HG03159 (cell line): ENCODE data around the gene SF3B1.
"Not testable (repeated sequence)": the region's sequence is repeated elsewhere in the genome, so short reads cannot be mapped to it uniquely, and the experiment has no call there.

Experiments
- ATAC-seq: cut with Tn5 transposase; IDR thresholded peaks from one replicate; pipeline ENCODE4 v1.9.1; 2021; ENCODE audit warnings: mild to moderate bottlenecking, moderate library complexity; ENCODE audit not compliant: unreplicated experiment

The SF3B1 gene

GRCh38 chr2:197383825-197384224 is 51.0 kb downstream of the SF3B1 start:
- ATAC-seq: no peak

DNA sequence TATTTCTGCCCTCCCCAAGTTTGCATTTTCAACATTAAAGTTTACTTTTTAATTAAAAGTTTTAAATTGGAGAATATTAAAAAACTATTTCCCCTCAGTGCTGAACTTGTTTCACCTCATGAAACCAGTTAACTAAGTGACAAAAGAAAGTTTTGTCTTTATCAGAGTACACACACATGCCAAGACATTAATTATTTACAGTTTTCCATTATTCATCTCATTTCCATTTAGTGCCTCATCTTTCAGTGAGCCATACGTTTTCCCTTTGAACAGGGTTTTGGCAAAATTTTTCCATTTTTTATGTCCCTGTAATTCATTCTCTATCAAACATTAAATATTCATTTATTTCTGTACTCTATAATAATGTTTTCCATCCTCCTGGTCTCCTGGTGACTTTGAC is 53.2 kb downstream of the SF3B1 start:
- ATAC-seq: no peak

DNA sequence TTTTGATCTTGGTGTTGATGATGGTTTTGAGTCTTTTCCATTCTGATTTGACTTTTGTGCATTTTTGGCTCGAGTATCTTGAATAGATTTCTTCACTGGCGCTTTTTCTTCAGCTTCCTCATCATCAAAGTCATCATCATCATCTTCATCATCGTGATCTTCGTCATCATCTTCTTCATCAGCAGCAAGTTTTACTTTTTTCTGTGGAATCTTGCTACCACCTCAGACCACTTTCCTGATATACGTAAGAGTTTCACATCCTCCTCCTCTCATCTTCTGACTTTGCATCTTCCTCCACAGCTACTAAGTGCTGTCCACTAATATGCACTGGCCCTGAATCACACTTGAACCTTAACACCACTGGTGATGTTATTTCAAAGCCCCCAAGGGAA is 54.9 kb downstream of the SF3B1 start:
- not testable (repeated sequence) for ATAC-seq

GRCh38 chr2:197379308-197379917 is 55.4 kb downstream of the SF3B1 start:
- not testable (repeated sequence) for ATAC-seq

DNA sequence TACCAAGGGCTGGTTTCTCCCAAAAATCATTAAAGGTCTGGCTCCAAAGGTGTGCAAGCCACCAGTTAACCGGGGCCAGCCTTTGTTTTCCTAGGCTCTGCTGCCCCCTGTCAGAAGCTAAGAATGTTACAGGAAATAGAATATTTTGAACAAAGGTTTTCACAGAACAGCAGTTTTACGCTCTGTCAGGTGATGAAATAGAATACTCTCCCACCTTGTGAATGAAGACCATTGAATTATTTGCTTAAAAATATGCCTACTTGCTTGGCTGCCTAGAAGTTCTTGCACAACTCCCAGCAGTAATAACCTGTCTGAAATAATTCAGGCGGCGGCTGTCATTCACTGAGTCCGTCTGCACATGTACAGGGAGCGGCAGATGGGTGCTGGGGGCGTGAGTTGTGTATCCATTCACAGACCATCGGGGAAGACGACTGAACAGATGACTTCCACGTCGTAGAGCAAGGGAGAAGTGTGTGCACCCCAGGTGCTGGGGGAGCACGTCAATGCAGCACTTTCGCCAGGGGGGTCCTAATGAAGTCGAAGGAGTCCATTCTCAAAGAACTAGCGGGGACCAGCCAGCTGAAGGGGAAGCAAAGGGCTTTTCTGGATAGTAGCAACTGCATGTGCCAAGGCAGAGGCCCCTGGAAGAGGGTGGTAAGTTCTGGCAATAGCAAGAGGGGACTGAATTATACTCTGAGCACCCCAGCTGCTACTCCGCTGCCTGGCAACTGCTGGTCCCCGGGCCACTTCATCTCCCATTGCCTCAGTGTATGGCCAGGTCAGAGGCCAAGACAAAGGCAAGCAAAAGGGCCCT is 56.1 kb downstream of the SF3B1 start:
- ATAC-seq: no peak

- ATAC-seq: no peak
These were observed 56.7 kb downstream of the SF3B1 start for GRCh38 chr2:197378086-197378485.

- ATAC-seq: no peak
These were observed 57.2 kb downstream of the SF3B1 start for GRCh38 chr2:197377670-197378069.

DNA sequence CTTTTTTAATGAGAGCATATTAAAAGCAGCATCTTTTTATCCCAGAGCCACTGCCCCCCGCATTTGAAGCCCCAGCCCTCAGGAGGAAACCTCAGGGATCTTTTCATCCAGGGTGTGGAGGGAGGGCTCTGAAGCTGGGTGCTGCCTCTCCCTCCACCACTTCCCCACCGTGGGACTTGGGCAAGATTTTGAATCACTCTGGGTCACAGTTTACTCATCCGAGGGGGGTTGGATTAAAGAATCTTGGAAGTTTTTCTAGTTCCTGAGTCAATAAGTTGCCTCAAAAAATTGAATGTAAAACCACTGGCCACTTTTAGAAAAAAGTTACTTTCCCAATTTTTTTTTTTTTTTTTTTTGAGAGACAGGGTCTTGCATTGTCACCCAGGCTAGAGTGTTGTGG is 62.2 kb downstream of the SF3B1 start:
- ATAC-seq: no peak

GRCh38 chr2:197370664-197371063 is 64.2 kb downstream of the SF3B1 start:
- not testable (repeated sequence) for ATAC-seq

- no peak for ATAC-seq
These were observed 64.9 kb downstream of the SF3B1 start for GRCh38 chr2:197369933-197370320.

DNA sequence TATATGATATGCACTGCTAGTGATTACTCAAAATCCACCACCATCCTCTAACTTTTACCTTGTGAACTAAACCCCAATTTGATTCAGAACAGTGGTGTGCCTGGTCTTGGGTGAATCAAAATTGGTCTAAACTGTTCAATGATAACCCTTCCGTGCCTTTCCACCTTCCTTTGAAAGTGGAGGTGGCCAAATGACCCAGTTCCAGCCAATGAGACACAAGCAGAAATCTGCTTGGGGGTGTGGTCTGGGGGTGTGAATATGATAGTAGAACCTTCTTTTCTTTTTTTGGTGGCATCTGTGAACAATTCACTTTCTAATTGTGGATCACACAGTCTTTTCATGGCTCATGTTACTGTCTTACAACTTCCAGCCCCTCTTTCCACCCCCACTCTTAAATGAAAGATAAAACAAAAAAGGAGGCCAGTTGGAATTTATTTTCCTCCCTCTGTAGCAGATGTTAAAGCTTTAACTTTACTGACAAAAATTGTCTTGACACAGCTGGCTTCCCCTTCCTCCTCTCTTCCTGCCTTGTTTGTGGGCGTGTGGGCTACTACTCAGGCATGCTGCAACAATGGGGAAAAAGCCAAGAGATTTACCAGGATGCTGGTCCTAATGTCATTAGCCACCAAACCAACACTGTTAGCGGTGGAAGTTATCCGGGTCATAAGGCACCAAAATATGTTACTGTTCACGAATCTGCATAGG is 65.4 kb downstream of the SF3B1 start:
- no peak for ATAC-seq

- no peak for ATAC-seq
These were observed 66.4 kb downstream of the SF3B1 start for GRCh38 chr2:197368412-197368811.

GRCh38 chr2:197363998-197364397 is 70.8 kb downstream of the SF3B1 start:
- no peak for ATAC-seq

GRCh38 chr2:197360744-197361156 is 74.1 kb downstream of the SF3B1 start:
- ATAC-seq: peak; percentile 80

GRCh38 chr2:197359859-197360258 is 75.0 kb downstream of the SF3B1 start:
- no peak for ATAC-seq

DNA sequence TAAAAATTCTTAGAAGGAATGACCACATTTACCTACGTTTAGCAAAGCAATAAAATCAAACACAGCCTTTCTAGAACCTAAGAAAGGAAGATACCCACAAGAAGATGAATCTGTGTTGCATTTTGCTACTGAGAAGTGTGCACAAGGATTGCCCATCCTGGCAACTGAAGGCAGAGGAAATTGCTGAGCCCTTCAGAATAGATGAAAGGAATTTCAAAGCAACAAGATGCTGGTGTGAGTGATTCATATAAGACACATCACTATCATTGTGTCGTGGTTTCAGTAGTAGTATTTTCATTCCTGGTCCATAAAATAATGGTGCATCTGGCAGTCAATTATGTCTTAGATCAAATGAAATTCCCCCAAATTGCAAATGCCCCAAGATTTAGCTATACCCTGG is 75.9 kb downstream of the SF3B1 start:
- no peak for ATAC-seq

GRCh38 chr2:197357986-197358385 is 76.8 kb downstream of the SF3B1 start:
- no peak for ATAC-seq

DNA sequence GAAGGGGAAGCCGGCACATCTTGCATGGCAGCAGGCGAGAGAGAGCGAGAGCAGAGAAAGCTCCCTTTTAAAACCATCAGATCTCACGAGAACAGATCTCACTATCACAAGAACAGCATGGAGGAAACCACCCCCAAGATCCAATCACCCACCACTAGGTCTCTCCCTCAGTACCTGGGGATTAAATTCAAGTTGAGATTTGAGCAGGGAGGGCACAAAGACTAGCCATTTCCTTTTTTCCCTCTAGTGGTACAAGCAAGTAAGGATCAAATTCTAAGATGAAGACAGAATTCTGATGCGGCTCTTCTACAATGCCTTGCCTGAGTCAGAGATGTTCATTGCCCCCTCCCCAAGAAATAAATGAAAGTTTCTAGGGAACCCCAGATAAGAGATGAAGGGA is 78.7 kb downstream of the SF3B1 start:
- no peak for ATAC-seq

- no peak for ATAC-seq
These were observed 80.7 kb downstream of the SF3B1 start for GRCh38 chr2:197354169-197354558.

GRCh38 chr2:197353393-197354168 is 81.2 kb downstream of the SF3B1 start:
- ATAC-seq: no peak

GRCh38 chr2:197349699-197350098 is 85.1 kb downstream of the SF3B1 start:
- ATAC-seq: no peak
